Glutamatergic neuron (in vitro differentiated cells): ENCODE data around the gene RNF8. TPM values are rescaled to one million over a fixed set of nuclear protein-coding genes. Genes with fewer than 3 reads are reported as not detected.

Experiments
- DNase-seq: peaks from one replicate; pipeline ENCODE4 v3.0.0; 2022
- H3K27ac Mint-ChIP-seq: one replicate; pipeline ENCODE4 v1.8.0; 2020; ENCODE audit warnings: mild to moderate bottlenecking, mixed read lengths, inconsistent platforms; ENCODE audit not compliant: unreplicated experiment
- H3K27me3 Mint-ChIP-seq: one replicate; pipeline ENCODE4 v1.8.0; 2020; ENCODE audit warnings: mild to moderate bottlenecking, moderate library complexity, mixed read lengths, inconsistent platforms; ENCODE audit not compliant: unreplicated experiment
- H3K36me3 Mint-ChIP-seq: one replicate; pipeline ENCODE4 v1.8.0; 2020; ENCODE audit warnings: mild to moderate bottlenecking, mixed read lengths, inconsistent platforms; ENCODE audit not compliant: unreplicated experiment
- H3K4me1 Mint-ChIP-seq: one replicate; pipeline ENCODE4 v1.8.0; 2020; ENCODE audit warnings: mild to moderate bottlenecking, low read depth, mixed read lengths, inconsistent platforms; ENCODE audit not compliant: unreplicated experiment
- H3K4me3 Mint-ChIP-seq: one replicate; pipeline ENCODE4 v1.8.0; 2020; ENCODE audit warnings: mild to moderate bottlenecking, mixed read lengths, inconsistent platforms; ENCODE audit not compliant: unreplicated experiment
- H3K9me3 Mint-ChIP-seq: one replicate; pipeline ENCODE4 v1.8.0; 2020; ENCODE audit warnings: mild to moderate bottlenecking, moderate library complexity, mixed read lengths, inconsistent platforms; ENCODE audit not compliant: unreplicated experiment
- CTCF ChIP-seq: fragments of 200-600 bp; sonication (generic); IDR thresholded peaks from one replicate; pipeline ENCODE4 v1.5.0; 2021; ENCODE audit not compliant: partially characterized antibody, unreplicated experiment
- total RNA-seq: library from RNA; stranded (reverse); fragmentation: NEBNext Ultra II Directional; extraction: Animal tissue kit (Norgen Biotek cat#: 25700); gene quantifications from one replicate; pipeline ENCODE4 v1.2.1, GENCODE V29; 2021; ENCODE audit not compliant: unreplicated experiment

The RNF8 gene
- total RNA-seq, 1 donor from 2014 or later: 21.0 TPM

- Mint-ChIP-seq H3K4me3 (peak within 1 kb of the TSS; percentile 91), H3K9me3 (peaks cover 18% of the 10 kb centered on the region), H3K4me1 (peaks cover 31% of the 10 kb centered on the region), H3K27me3 (peaks cover 16% of the 10 kb centered on the region), H3K36me3 (peaks cover under 1% of the 10 kb centered on the region), H3K27ac (peak within 1 kb of the TSS; percentile 93)
- TF ChIP-seq CTCF: no peak
- peak; percentile 98 for DNase-seq
These were observed 79.3 kb downstream of the RNF8 start, which contains the start of gene CMTR1 for GRCh38 chr6:37432916-37433656. Gene CMTR1, plus strand, starts transcription at chr6:37433221. Its CDS starts 2,409 bp downstream, at chr6:37435630.

- Mint-ChIP-seq H3K27ac (peak overlapping the region; percentile 93), H3K27me3 (peaks cover 16% of the 10 kb centered on the region), H3K4me1 (peaks cover 31% of the 10 kb centered on the region), H3K4me3 (peak overlapping the region; percentile 89), H3K9me3 (peaks cover 16% of the 10 kb centered on the region), H3K36me3 (no peaks in the 10 kb centered on the region)
- no peak for TF ChIP-seq CTCF
- peak; percentile 20 for DNase-seq
These were observed 80.0 kb downstream of the RNF8 start for GRCh38 chr6:37433657-37434271.

- H3K4me3 Mint-ChIP-seq: peak overlapping the region; percentile 74
- no peak for DNase-seq
These were observed 81.6 kb downstream of the RNF8 start for GRCh38 chr6:37435373-37435772.

GRCh38 chr6:37435816-37436215 lies 82.0 kb downstream of the RNF8 start:
- Mint-ChIP-seq H3K27me3 (peaks cover 16% of the 10 kb centered on the region), H3K36me3 (no peaks in the 10 kb centered on the region), H3K27ac (peak overlapping the region; percentile 76), H3K9me3 (peaks cover 13% of the 10 kb centered on the region), H3K4me1 (peaks cover 31% of the 10 kb centered on the region), H3K4me3 (peak overlapping the region; percentile 74)
- DNase-seq: no peak
- TF ChIP-seq CTCF: no peak

More at GRCh38 chr6:37435373-37435772, 81.6 kb downstream of the RNF8 start:
- Mint-ChIP-seq H3K27ac (peak overlapping the region; percentile 76), H3K9me3 (peaks cover 13% of the 10 kb centered on the region), H3K27me3 (peaks cover 16% of the 10 kb centered on the region), H3K36me3 (no peaks in the 10 kb centered on the region), H3K4me1 (peaks cover 31% of the 10 kb centered on the region)
- TF ChIP-seq CTCF: no peak

- H3K9me3 Mint-ChIP-seq: peaks cover 5% of the 10 kb centered on the region
- peaks cover 26% of the 10 kb centered on the region for H3K4me1 Mint-ChIP-seq
- peaks cover 3% of the 10 kb centered on the region for H3K27me3 Mint-ChIP-seq
- no peak overlapping the region for H3K27ac Mint-ChIP-seq
- DNase-seq: no peak
- H3K4me3 Mint-ChIP-seq: no peak overlapping the region
- no peaks in the 10 kb centered on the region for H3K36me3 Mint-ChIP-seq
- no peak for TF ChIP-seq CTCF
These were observed 85.1 kb downstream of the RNF8 start for GRCh38 chr6:37438930-37439329.
